Lower lobe of right lung (tissue), 2 donors: ENCODE results near the gene PIRT. TPM values are rescaled to one million over a fixed set of nuclear protein-coding genes. Genes with fewer than 3 reads are reported as not detected.

Experiments
- ATAC-seq, 2 donors: fragments of 200-7000 bp; cut with Tn5 transposase; one replicate each; pipeline ENCODE4 v1.9.1; 2020 to 2022; ENCODE audit warnings: mild to moderate bottlenecking in 2 of 2, moderate library complexity in 2 of 2
- DNase-seq: peaks from one replicate; pipeline ENCODE4 v3.0.0-alpha.2; 2020
- H3K27ac ChIP-seq: fragments of 200-600 bp; one replicate; pipeline ENCODE4 v1.8.0; 2022
- H3K27me3 ChIP-seq: fragments of 200-600 bp; one replicate; pipeline ENCODE4 v1.8.0; 2022; ENCODE audit warnings: low read depth
- H3K36me3 ChIP-seq: fragments of 200-600 bp; one replicate; pipeline ENCODE4 v1.8.0; 2022; ENCODE audit warnings: mild to moderate bottlenecking
- H3K4me1 ChIP-seq: fragments of 200-600 bp; one replicate; pipeline ENCODE4 v1.8.0; 2022
- H3K4me3 ChIP-seq: fragments of 200-600 bp; one replicate; pipeline ENCODE4 v1.8.0; 2022; ENCODE audit warnings: mild to moderate bottlenecking
- H3K9me3 ChIP-seq: fragments of 200-600 bp; one replicate; pipeline ENCODE4 v1.8.0; 2022
- intact Hi-C: fragments of 100-400 bp; cut with DNase I; formaldehyde crosslinking; loops from one replicate; pipeline ENCODE4 v1.11.0; 2022
- total RNA-seq: library from RNA; stranded (reverse); fragmentation: NEBNext Ultra II Directional; extraction: Animal tissue kit (Norgen Biotek cat#: 25700); gene quantifications from one replicate; pipeline ENCODE4 v1.2.1, GENCODE V29; 2021
- TF ChIP-seq, protein P1 (sequence below): fragments of 200-600 bp; IDR thresholded peaks from one replicate; pipeline ENCODE4 v1.8.0; 2022; ENCODE audit warnings: antibody characterized with exemption, mild to moderate bottlenecking
- donor health status: DM: no; HTN: yes; CAD: no; lungs with severe emphysema.

The PIRT gene
- total RNA-seq, 1 donor from 2014 or later: not detected

DNA sequence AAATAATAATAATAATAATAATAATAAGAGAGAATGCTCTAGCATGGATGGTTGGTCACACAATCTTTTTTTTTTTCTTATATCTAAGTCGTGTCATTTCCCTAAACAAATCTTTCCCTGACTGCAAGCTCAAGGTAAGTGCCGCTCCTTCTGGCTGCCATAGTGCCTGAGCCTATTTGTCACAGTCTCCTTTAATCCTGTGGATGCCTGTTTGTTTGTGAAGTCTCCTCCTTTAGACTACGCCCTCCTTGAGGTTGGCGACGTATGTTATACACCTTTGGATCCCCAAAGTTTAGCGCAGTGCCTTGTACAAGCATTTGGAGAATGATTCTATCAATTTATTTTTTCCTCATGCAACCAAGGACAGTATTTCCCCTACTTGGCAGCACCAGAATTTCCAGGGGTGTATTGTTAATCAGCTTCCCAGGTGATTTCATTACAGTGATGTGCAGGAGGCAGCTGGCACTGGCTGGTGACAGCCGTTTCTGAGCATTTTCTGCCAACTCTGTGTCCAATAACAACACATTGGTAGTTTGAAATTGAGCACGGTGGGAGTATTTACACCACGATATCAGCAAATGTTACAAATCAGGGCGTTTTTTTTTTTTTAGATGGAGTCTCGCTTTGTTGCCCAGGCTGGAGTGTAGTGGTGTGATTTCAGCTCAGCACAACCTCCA lies 60.6 kb downstream of the PIRT start:
- no peaks in the 10 kb centered on the region for H3K27me3 ChIP-seq
- H3K9me3 ChIP-seq: peaks cover 3% of the 10 kb centered on the region
- H3K27ac ChIP-seq: no peak overlapping the region
- H3K4me1 ChIP-seq: no peaks in the 10 kb centered on the region
- no peak for DNase-seq
- no peaks in the 10 kb centered on the region for H3K36me3 ChIP-seq
- H3K4me3 ChIP-seq: no peak overlapping the region
- TF ChIP-seq, protein P1, sequence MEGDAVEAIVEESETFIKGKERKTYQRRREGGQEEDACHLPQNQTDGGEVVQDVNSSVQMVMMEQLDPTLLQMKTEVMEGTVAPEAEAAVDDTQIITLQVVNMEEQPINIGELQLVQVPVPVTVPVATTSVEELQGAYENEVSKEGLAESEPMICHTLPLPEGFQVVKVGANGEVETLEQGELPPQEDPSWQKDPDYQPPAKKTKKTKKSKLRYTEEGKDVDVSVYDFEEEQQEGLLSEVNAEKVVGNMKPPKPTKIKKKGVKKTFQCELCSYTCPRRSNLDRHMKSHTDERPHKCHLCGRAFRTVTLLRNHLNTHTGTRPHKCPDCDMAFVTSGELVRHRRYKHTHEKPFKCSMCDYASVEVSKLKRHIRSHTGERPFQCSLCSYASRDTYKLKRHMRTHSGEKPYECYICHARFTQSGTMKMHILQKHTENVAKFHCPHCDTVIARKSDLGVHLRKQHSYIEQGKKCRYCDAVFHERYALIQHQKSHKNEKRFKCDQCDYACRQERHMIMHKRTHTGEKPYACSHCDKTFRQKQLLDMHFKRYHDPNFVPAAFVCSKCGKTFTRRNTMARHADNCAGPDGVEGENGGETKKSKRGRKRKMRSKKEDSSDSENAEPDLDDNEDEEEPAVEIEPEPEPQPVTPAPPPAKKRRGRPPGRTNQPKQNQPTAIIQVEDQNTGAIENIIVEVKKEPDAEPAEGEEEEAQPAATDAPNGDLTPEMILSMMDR: no peak
- ATAC-seq: no peak
- intact Hi-C loops: no loop called here

DNA sequence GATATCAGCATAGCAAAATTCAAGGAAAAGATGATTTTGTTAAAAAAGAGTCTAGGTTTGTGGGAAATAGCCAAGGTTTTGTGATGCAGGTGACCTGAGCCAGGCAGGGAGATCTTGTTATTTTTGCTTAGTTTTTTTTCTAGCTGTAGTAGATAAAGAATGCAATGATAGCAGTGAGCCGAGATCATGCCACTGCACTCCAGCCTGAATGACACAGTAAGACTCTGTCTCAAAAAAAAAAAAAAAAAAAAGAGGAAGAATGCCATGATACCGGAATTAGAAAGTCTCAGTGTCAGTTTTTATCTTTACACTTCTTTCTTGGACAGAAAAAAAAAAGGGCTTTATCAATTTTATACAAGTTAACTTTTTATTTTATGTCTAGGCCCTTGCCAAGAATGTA lies 61.5 kb downstream of the PIRT start:
- intact Hi-C loops: no loop called here
- Histone ChIP-seq H3K27me3 (no peaks in the 10 kb centered on the region), H3K4me3 (no peak overlapping the region), H3K36me3 (no peaks in the 10 kb centered on the region), H3K4me1 (no peaks in the 10 kb centered on the region), H3K27ac (no peak overlapping the region), H3K9me3 (peaks cover 4% of the 10 kb centered on the region)
- DNase-seq: no peak
- TF ChIP-seq, protein P1: no peak
- ATAC-seq: no peak

DNA sequence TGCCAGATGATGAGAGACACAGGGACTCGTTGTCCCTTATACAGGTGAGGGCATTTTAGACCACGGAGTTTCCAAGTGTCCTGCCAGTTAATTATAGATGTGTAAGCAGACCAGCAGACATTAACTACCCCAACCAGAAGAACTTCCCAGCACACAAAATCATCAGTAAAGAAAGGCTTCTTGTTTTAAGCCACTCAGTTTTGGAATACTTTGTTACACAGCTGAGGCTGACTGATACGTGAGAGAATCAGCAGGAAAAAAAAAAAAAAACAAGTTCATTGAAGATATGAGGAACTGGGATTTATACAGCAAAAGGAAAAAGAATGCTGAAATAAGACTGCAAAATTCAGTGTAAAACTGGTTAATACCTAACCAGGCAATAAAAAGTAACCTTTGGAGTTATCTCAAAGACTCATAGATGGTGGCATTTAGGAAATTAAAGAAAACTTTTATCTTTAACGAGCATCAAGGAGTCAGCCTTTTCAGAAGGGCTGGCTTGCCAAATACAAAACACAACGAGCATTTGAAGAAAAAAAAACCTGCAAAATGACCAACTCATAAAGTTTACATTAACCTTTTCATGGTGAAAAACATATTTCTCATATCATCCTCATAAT lies 62.0 kb downstream of the PIRT start:
- H3K27me3 ChIP-seq: no peaks in the 10 kb centered on the region
- DNase-seq (no peak), ATAC-seq (no peak)
- H3K4me3 ChIP-seq: no peak overlapping the region
- TF ChIP-seq, protein P1: no peak
- no peaks in the 10 kb centered on the region for H3K4me1 ChIP-seq
- no peak overlapping the region for H3K27ac ChIP-seq
- intact Hi-C loops: no loop called here
- peaks cover 4% of the 10 kb centered on the region for H3K9me3 ChIP-seq
- no peaks in the 10 kb centered on the region for H3K36me3 ChIP-seq

DNA sequence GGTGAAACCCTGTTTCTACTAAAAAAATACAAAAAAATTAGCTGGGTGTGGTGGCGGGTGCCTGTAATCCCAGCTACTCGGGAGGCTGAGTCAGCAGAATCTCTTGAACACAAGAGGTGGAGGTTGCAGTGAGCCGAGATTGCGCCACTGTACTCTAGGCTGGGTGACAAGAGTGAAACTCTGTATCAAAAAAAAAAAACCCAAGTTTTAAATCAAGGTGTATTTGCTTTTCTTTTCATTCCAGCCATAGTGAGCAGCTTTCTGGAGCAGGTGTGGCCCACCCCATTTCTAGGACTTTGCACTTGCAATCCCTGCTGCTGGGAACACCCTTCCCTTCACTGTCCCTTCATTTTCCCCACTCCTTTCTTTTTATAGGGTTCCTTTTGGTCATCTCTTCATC lies 62.8 kb downstream of the PIRT start:
- no peaks in the 10 kb centered on the region for H3K36me3 ChIP-seq
- peaks cover 4% of the 10 kb centered on the region for H3K9me3 ChIP-seq
- TF ChIP-seq, protein P1: no peak
- ATAC-seq (no peak), DNase-seq (no peak)
- intact Hi-C loops: no loop called here
- no peaks in the 10 kb centered on the region for H3K27me3 ChIP-seq
- no peak overlapping the region for H3K27ac ChIP-seq
- no peak overlapping the region for H3K4me3 ChIP-seq
- no peaks in the 10 kb centered on the region for H3K4me1 ChIP-seq

DNA sequence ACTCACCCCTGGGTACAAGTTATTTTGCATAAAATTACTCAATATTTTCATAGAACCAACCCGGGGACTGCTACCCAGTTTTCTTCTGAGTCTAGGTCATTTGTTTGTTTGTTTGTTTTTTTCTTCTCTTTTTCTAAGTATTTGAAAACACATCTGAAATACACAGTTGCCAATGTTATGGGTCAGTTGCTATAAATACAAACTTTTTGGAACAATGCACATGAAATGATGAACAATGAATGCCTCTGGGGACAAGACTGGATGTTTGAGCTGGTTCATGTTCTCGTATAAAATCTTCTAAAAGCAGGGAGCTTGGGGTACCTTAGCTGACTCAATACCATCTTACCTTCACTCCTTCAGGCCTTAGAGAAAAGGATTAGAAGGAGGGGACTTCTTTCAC lies 64.5 kb downstream of the PIRT start:
- DNase-seq: no peak
- intact Hi-C loops: no loop called here
- Histone ChIP-seq H3K36me3 (no peaks in the 10 kb centered on the region), H3K9me3 (peaks cover 4% of the 10 kb centered on the region), H3K27ac (no peak overlapping the region), H3K4me1 (no peaks in the 10 kb centered on the region), H3K4me3 (no peak overlapping the region), H3K27me3 (no peaks in the 10 kb centered on the region)
- ATAC-seq: no peak
- TF ChIP-seq, protein P1: no peak

Other genes with a start within 250 kb of the PIRT start
- gene MYH3, start 180.8 kb downstream of the PIRT start, total RNA-seq: 1.2 TPM
- 23.9 TPM for gene SCO1, start 140.6 kb downstream of the PIRT start, total RNA-seq
- 9.4 TPM for gene ADPRM, start 140.5 kb downstream of the PIRT start, total RNA-seq
- 10.8 TPM for gene TMEM220, start 108.1 kb downstream of the PIRT start, total RNA-seq
- not detected for gene TMEM238L, start 34.0 kb downstream of the PIRT start, total RNA-seq